Karpas-422 (cell line): ENCODE measurements around the gene CDC42EP2. TPM values are rescaled to one million over a fixed set of nuclear protein-coding genes. Genes with fewer than 3 reads are reported as not detected.

Experiments
- DNase-seq: peaks from one replicate; pipeline ENCODE4 v3.0.0-alpha.2; 2015
- H2AFZ ChIP-seq: fragments of 200-600 bp; sonication (generic); 2 replicates; pipeline ENCODE4 v1.6.1; 2014; ENCODE audit warnings: antibody characterized with exemption, low read length, mixed read lengths
- H3K27ac ChIP-seq: fragments of 200-600 bp; sonication (generic); 2 replicates; pipeline ENCODE4 v1.5.1; 2014; ENCODE audit warnings: mild to moderate bottlenecking, low read length, moderate library complexity
- H3K27me3 ChIP-seq: fragments of 200-600 bp; sonication (generic); 2 replicates; pipeline ENCODE4 v1.6.1; 2014; ENCODE audit warnings: low read length, mixed read lengths
- H3K36me3 ChIP-seq: fragments of 200-600 bp; sonication (generic); 2 replicates; pipeline ENCODE4 v1.6.1; 2014; ENCODE audit warnings: low read length, mixed read lengths; ENCODE audit not compliant: insufficient read depth
- H3K4me1 ChIP-seq: fragments of 200-600 bp; sonication (generic); 2 replicates; pipeline ENCODE4 v1.6.1; 2014; ENCODE audit warnings: mild to moderate bottlenecking, low read length, mixed read lengths
- H3K4me2 ChIP-seq: fragments of 200-600 bp; sonication (generic); 2 replicates; pipeline ENCODE4 v1.6.1; 2014; ENCODE audit warnings: low read length, low read depth, mild to moderate bottlenecking; ENCODE audit not compliant: poor library complexity, severe bottlenecking
- H3K4me3 ChIP-seq: fragments of 200-600 bp; sonication (generic); 2 replicates; pipeline ENCODE4 v1.5.1; 2014; ENCODE audit warnings: mild to moderate bottlenecking, antibody characterized with exemption, low read length, mixed read lengths
- H3K79me2 ChIP-seq: fragments of 200-600 bp; sonication (generic); 2 replicates; pipeline ENCODE4 v1.6.1; 2014; ENCODE audit warnings: mild to moderate bottlenecking, low read length, mixed read lengths
- H3K9ac ChIP-seq: fragments of 200-600 bp; sonication (generic); 2 replicates; pipeline ENCODE4 v1.6.0; 2014; ENCODE audit warnings: low read length
- H3K9me2 ChIP-seq: fragments of 200-600 bp; sonication (generic), shearing (Covaris generic); replicated peaks from 2 replicates; pipeline ENCODE4 v1.6.0; 2014; ENCODE audit warnings: mild to moderate bottlenecking, low read length, moderate library complexity; ENCODE audit not compliant: insufficient read depth
- H3K9me3 ChIP-seq: fragments of 300-700, 200-600 bp; sonication (generic); 2 replicates; pipeline ENCODE4 v1.6.1; 2014; ENCODE audit warnings: low read length, mixed read lengths
- H4K20me1 ChIP-seq: fragments of 200-600 bp; sonication (generic); 2 replicates; pipeline ENCODE4 v1.6.1; 2014; ENCODE audit warnings: mild to moderate bottlenecking, antibody characterized with exemption, low read length, low read depth; ENCODE audit not compliant: insufficient read depth
- total RNA-seq: library from RNA; depleted of rRNA; stranded (reverse); fragments of >200 nt; shearing (Covaris generic); gene quantifications from 2 replicates; pipeline ENCODE4 v1.2.3, GENCODE V29; 2014; ENCODE audit warnings: low replicate concordance

The CDC42EP2 gene
- total RNA-seq, 1 experiment from 2014 or later = 2.6 TPM

- Histone ChIP-seq H4K20me1 (no peaks in the 10 kb centered on the region), H2AFZ (no peak overlapping the region), H3K4me2 (no peak overlapping the region), H3K9me2 (no peaks in the 10 kb centered on the region), H3K27me3 (no peaks in the 10 kb centered on the region), H3K27ac (no peak overlapping the region), H3K79me2 (peaks cover 2% of the 10 kb centered on the region; the same call in 1 of the 2 replicates), H3K4me3 (no peak overlapping the region), H3K9me3 (no peaks in the 10 kb centered on the region), H3K4me1 (no peaks in the 10 kb centered on the region), H3K9ac (no peak overlapping the region), H3K36me3 (peaks cover 62% of the 10 kb centered on the region)
- DNase-seq = no peak
Measured at GRCh38 chr11:65279741-65280440, 34.8 kb upstream of the CDC42EP2 start.

- H4K20me1 ChIP-seq = no peaks in the 10 kb centered on the region
- H3K36me3 ChIP-seq = peaks cover 58% of the 10 kb centered on the region
- no peaks in the 10 kb centered on the region for H3K27me3 ChIP-seq
- no peak overlapping the region for H2AFZ ChIP-seq
- H3K9me2 ChIP-seq = no peaks in the 10 kb centered on the region
- H3K4me2 ChIP-seq = no peak overlapping the region
- H3K79me2 ChIP-seq = peaks cover under 1% of the 10 kb centered on the region; the same call in 1 of the 2 replicates
- H3K9ac ChIP-seq = no peak overlapping the region
- DNase-seq = no peak
- H3K27ac ChIP-seq = no peak overlapping the region
- H3K9me3 ChIP-seq = no peaks in the 10 kb centered on the region
- no peaks in the 10 kb centered on the region for H3K4me1 ChIP-seq
- no peak overlapping the region for H3K4me3 ChIP-seq
Measured at GRCh38 chr11:65280646-65281045, 34.0 kb upstream of the CDC42EP2 start.

GRCh38 chr11:65286686-65287085, 28.0 kb upstream of the CDC42EP2 start:
- Histone ChIP-seq H3K27me3 (no peaks in the 10 kb centered on the region), H3K4me3 (no peak overlapping the region), H3K9ac (no peak overlapping the region), H4K20me1 (no peaks in the 10 kb centered on the region), H2AFZ (no peak overlapping the region), H3K4me2 (no peak overlapping the region), H3K9me3 (no peaks in the 10 kb centered on the region), H3K9me2 (no peaks in the 10 kb centered on the region), H3K4me1 (no peaks in the 10 kb centered on the region), H3K79me2 (no peaks in the 10 kb centered on the region), H3K36me3 (peaks cover 34% of the 10 kb centered on the region), H3K27ac (no peak overlapping the region)
- no peak for DNase-seq

- Histone ChIP-seq H3K4me3 (no peak overlapping the region), H3K79me2 (no peaks in the 10 kb centered on the region), H2AFZ (no peak overlapping the region), H3K27ac (no peak overlapping the region), H3K36me3 (peaks cover 30% of the 10 kb centered on the region), H3K27me3 (no peaks in the 10 kb centered on the region), H3K4me2 (no peak overlapping the region), H3K9me2 (no peaks in the 10 kb centered on the region), H4K20me1 (no peaks in the 10 kb centered on the region), H3K9ac (no peak overlapping the region), H3K9me3 (no peaks in the 10 kb centered on the region), H3K4me1 (no peaks in the 10 kb centered on the region)
- DNase-seq = no peak
Measured at GRCh38 chr11:65287601-65288000, 27.1 kb upstream of the CDC42EP2 start.

GRCh38 chr11:65288706-65289536, 25.7 kb upstream of the CDC42EP2 start:
- Histone ChIP-seq H3K36me3 (peaks cover 30% of the 10 kb centered on the region; the same call in 1 of the 2 replicates), H3K79me2 (no peaks in the 10 kb centered on the region), H3K9me2 (no peaks in the 10 kb centered on the region), H3K27ac (no peak overlapping the region), H3K9ac (no peak overlapping the region), H3K4me3 (no peak overlapping the region), H4K20me1 (no peaks in the 10 kb centered on the region), H3K4me1 (no peaks in the 10 kb centered on the region), H3K27me3 (no peaks in the 10 kb centered on the region), H3K4me2 (no peak overlapping the region), H3K9me3 (no peaks in the 10 kb centered on the region), H2AFZ (no peak overlapping the region)
- no peak for DNase-seq

GRCh38 chr11:65290448-65291165, 24.1 kb upstream of the CDC42EP2 start:
- H3K9me2 ChIP-seq = no peaks in the 10 kb centered on the region
- H3K27ac ChIP-seq = no peak overlapping the region
- no peaks in the 10 kb centered on the region for H3K79me2 ChIP-seq
- no peak overlapping the region for H3K4me3 ChIP-seq
- no peak overlapping the region for H2AFZ ChIP-seq
- peaks cover 47% of the 10 kb centered on the region for H3K36me3 ChIP-seq
- H3K9me3 ChIP-seq = no peaks in the 10 kb centered on the region
- H3K4me2 ChIP-seq = no peak overlapping the region
- no peak for DNase-seq
- H4K20me1 ChIP-seq = no peaks in the 10 kb centered on the region
- no peaks in the 10 kb centered on the region for H3K27me3 ChIP-seq
- no peaks in the 10 kb centered on the region for H3K4me1 ChIP-seq
- no peak overlapping the region for H3K9ac ChIP-seq

GRCh38 chr11:65291613-65292012, 23.1 kb upstream of the CDC42EP2 start:
- Histone ChIP-seq H3K4me3 (no peak overlapping the region), H3K9me2 (no peaks in the 10 kb centered on the region), H2AFZ (no peak overlapping the region), H3K4me1 (no peaks in the 10 kb centered on the region), H4K20me1 (no peaks in the 10 kb centered on the region), H3K4me2 (no peak overlapping the region), H3K9ac (no peak overlapping the region), H3K9me3 (no peaks in the 10 kb centered on the region), H3K79me2 (no peaks in the 10 kb centered on the region), H3K27me3 (no peaks in the 10 kb centered on the region), H3K27ac (no peak overlapping the region), H3K36me3 (peaks cover 52% of the 10 kb centered on the region)
- no peak for DNase-seq

GRCh38 chr11:65292890-65293289, 21.8 kb upstream of the CDC42EP2 start:
- Histone ChIP-seq H3K36me3 (peaks cover 48% of the 10 kb centered on the region), H3K27ac (no peak overlapping the region), H3K79me2 (no peaks in the 10 kb centered on the region), H3K27me3 (no peaks in the 10 kb centered on the region), H4K20me1 (no peaks in the 10 kb centered on the region), H3K9me2 (no peaks in the 10 kb centered on the region), H3K9ac (no peak overlapping the region), H2AFZ (no peak overlapping the region), H3K9me3 (no peaks in the 10 kb centered on the region), H3K4me3 (no peak overlapping the region), H3K4me2 (no peak overlapping the region), H3K4me1 (no peaks in the 10 kb centered on the region)
- DNase-seq = no peak
